DOHH2 (cell line): ENCODE results near the gene LACTB.
"Not testable (repeated sequence)": the region's sequence is repeated elsewhere in the genome, so short reads cannot be mapped to it uniquely, and the experiment has no call there.

Source experiments
- CTCF ChIP-seq: fragments of 200-600 bp; sonication (generic); IDR thresholded peaks from one replicate; pipeline ENCODE4 v1.5.1; 2014; ENCODE audit warnings: antibody characterized with exemption, mild to moderate bottlenecking, low read depth, low read length; ENCODE audit not compliant: poor library complexity, severe bottlenecking
- EZH2phosphoT487 ChIP-seq: fragments of 200-600 bp; sonication (generic); IDR thresholded peaks from 2 replicates; pipeline ENCODE4 v1.6.1; 2017; ENCODE audit warnings: borderline replicate concordance, mild to moderate bottlenecking, antibody characterized with exemption, low read length, moderate library complexity, mixed read lengths

- TF ChIP-seq CTCF, EZH2phosphoT487: not testable (repeated sequence)
Observed at GRCh38 chr15:63099581-63099980, 22.1 kb upstream of the LACTB start.
